GM19397 (cell line): ENCODE data around the gene MAP4K5.

ENCODE experiments used
- ATAC-seq: cut with Tn5 transposase; IDR thresholded peaks from one replicate; pipeline ENCODE4 v1.9.1; 2021; ENCODE audit warnings: mild to moderate bottlenecking, moderate library complexity; ENCODE audit not compliant: unreplicated experiment

Gene MAP4K5

DNA sequence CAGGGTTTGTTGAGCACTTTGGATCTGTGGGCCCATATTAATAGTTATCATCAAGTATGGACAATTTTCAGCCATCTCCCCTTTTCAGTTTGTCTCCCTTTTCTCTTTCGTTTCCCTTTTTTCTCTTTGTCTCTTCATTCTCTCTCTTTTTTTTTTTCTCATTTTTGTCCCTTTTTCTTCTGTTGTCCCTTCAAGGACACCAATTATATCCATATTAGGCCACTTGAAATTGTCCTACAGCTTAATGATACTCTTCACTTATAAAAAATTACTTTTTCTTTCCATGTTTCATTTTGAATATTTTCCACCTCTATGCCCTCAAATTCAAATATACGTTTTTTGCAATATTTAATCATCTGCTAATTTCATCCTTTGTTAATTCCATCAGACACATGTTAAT lies 53.3 kb downstream of the MAP4K5 start:
- no peak for ATAC-seq

GRCh38 chr14:50477760-50478159 lies 54.6 kb downstream of the MAP4K5 start:
- no peak for ATAC-seq

DNA sequence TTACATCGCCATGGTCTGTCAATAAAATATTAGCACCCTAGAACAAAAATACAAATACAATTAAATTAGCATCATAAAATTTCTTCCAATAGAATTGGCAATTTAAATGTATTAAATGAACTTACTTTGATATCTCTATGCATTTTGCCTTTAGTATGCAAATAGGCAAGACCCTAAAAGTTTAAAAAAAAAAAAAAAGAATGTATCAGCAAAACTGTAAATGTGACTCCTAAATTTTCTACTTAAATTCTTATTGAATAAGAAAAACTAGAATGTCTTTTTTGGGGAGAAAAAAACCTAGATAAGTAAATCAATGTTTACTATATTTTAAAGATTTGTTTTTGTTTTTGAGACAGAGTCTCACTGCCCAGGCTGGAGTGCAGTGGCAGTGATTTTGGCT lies 56.2 kb downstream of the MAP4K5 start:
- no peak for ATAC-seq

DNA sequence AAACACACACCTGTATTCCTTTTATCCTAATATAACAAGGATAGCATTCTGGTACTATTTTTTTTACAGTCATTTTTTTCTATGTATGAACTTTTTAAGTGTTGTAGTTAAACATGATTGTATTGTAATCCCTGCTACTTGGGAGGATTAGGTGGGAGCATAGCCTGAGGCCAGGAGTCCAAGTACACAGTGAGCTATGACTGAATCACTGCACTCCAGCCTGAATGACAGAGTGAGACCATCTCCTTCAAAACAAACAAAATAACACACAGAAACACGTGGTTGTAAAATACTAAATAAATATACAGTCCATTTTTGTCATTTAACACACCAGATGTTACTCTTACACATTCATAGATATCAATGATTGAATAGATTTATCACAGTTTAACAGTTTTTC lies 56.9 kb downstream of the MAP4K5 start:
- ATAC-seq = no peak

- no peak for ATAC-seq
Measured at GRCh38 chr14:50471838-50472465, 60.4 kb downstream of the MAP4K5 start.

GRCh38 chr14:50469982-50470381 lies 62.4 kb downstream of the MAP4K5 start:
- ATAC-seq = no peak

DNA sequence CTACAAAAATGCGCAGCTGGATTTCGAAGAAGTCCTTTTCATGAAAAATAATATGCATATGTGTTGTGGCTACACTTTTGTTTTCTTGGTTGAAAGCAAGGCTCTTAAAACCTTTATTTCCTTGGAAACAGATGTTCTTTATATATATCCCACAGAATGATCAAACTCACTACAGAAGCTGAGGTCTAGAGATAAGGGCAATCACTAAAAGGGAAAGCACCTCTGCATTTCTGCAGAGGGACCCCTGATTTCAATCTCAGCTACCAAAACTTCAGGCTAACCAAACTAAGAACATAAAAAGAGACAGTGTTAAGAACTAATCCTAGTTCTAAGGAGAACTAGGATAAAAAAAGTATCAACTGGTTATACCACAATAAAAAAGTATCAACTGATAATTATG lies 70.3 kb downstream of the MAP4K5 start:
- ATAC-seq = no peak

GRCh38 chr14:50453869-50454268 lies 78.5 kb downstream of the MAP4K5 start:
- ATAC-seq = no peak

GRCh38 chr14:50452979-50453705 lies 79.2 kb downstream of the MAP4K5 start:
- no peak for ATAC-seq

DNA sequence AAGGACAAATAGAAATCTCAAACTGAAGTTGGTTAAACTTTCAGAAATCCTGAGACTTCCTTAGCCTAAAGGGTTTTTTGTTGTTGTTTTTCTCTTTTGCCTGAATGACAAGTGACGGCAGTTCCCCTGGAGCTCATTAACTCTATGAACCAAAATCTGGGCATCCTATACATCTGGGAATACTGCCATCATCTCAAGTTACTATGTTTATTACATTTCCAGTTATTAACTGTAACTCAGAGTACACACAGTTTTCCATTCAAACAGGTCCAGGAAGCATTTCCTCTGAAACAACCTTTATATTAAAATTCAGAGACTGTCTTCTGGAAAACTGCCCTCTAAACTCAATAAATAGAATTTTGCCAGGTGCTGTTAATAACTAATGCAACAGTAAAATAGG lies 80.1 kb downstream of the MAP4K5 start:
- ATAC-seq = no peak

DNA sequence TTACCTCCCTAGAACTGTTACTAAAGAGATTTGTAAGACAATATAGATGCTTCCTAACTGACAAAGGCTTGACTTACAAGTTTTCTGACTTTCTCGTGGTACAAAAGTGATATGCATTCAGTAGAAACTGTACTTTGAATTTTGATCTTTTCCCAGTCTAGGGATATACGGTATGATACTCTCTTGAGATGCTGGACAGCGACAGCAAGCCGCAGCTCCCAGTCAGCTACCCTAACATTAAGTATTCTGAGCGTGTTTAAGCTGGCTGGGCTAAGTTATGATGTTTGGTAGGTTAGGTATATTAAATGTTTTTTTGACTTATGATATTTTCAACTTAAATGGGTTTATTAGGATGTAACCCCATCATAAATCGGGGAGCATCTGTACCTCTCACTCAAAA lies 80.5 kb downstream of the MAP4K5 start:
- no peak for ATAC-seq

GRCh38 chr14:50447461-50447860 lies 84.9 kb downstream of the MAP4K5 start:
- no peak for ATAC-seq

DNA sequence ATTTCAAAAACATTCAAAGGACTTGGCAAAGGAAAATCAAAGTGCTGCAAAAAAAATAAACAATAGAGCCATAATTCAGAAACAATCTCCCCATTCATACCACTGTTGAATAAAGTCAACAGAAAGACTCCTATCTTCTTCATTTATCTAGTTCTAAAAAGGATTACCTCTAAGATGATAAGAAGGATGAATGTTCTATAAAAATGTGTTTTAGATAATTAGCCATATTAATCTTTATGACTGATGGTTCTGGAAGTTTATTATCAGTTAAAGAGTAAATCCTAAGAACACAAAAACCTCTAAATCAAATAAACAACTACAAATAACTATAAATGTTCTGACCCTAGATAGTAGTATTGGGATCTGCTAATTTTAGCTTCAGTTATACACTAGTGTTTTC lies 97.8 kb downstream of the MAP4K5 start:
- no peak for ATAC-seq

- ATAC-seq = no peak
Measured at GRCh38 chr14:50432131-50432530, 100.2 kb downstream of the MAP4K5 start.

- no peak for ATAC-seq
Measured at GRCh38 chr14:50425816-50426215, 106.6 kb downstream of the MAP4K5 start.

- no peak for ATAC-seq
Measured at GRCh38 chr14:50425105-50425504, 107.3 kb downstream of the MAP4K5 start.

DNA sequence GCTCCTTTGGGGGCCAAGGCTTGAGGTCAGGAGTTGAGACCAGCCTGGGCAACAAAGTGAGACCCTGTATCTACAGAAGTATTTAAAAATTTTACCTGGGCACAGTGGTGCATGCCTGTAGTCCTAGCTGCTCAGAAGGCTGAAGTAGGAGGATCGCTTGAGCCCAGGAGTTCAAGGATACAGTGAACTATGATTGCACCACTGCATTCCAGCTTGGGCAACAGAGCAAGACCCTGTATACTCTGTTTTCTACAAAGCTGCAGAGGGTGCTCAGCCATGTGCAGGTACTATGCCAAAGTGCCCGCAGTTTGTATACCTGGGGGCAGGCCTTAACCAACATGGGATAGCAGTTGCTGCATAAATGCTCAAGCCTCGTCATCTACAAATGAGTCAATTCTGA lies 108.8 kb downstream of the MAP4K5 start:
- no peak for ATAC-seq

DNA sequence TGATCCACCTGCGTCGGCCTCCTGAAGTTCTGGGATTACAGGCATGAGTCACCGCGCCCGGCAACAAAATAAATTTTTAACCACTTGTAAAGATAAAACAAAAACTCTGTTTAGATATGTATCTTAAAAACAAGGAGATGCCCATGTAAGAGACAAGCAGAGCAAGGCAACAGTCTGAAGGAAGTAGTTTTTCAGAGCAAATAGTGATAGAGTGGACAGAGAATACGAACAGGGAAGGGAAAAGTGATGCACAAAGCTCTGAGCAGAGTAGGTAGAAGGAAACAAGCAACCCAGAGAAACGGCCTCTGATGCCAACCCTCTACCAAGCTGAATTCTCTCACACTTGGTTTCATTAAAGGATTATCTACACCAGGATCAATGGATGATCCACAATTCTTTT lies 110.9 kb downstream of the MAP4K5 start:
- ATAC-seq = no peak

- ATAC-seq = no peak
Measured at GRCh38 chr14:50417853-50418252, 114.5 kb downstream of the MAP4K5 start.

- no peak for ATAC-seq
Measured at GRCh38 chr14:50410921-50411320, 121.4 kb downstream of the MAP4K5 start.

DNA sequence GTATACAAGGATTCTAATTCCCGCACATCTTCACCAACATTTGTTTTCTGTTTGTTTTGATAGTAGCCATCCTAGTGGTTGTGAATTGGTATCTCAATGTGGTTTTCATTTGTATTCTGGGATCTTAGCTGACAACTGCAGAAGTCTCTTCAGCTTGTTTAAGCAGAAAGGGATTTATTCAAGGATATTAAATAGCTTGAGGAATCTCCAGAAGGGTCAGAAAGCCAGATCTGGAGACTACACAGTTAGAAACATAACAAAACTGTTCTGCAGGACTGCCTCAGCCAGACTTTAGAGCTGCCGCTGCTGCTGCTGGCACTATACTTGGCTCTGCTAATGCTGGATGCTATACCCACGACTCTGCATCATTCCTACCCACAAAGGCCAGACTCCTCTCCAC lies 122.3 kb downstream of the MAP4K5 start:
- no peak for ATAC-seq

DNA sequence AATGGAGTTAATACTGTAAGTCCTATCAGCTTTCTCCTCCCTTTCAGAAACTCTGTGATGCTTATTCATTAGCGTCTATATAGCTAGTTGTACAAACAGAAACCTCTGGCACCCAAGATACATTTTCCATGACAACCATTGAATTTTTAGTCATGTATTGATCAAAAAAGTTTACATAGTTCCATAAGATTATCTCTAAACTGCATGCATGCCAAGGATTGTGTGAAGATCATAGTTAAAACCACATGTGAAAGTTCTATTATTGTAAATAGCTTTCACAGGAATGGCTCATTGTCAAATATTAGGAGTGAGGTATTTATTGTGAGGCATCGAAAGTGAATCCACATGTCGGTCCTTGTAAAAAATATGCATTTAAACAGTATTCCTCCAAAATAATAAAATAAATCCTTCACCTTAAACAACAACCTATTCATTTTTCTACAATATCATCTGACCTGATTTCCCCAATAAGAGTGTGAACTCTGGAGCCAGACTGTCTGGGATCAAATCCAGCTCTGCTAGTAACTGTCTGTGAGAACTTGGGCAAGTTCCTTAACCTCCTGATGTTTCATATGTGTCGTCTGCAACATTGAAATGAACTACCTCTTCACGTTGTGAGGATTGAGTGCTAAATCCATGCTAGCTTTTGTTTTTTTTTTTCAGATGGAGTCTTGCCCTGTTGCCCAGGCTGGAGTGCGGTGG lies 125.1 kb downstream of the MAP4K5 start:
- ATAC-seq = no peak
